Stimulated activated CD8-positive, alpha-beta memory T cell treated with anti-CD3 and anti-CD28 coated beads, Interleukin-15, amount 100 ng/mL, for 1 hour (primary cell): ENCODE data around the gene TMEM127.
"Not testable (repeated sequence)": the region's sequence is repeated elsewhere in the genome, so short reads cannot be mapped to it uniquely, and the experiment has no call there.

ENCODE experiments used
- DNase-seq: peaks from one replicate; pipeline ENCODE4 v3.0.0-alpha.2; 2020; ENCODE audit warnings: low read depth

The TMEM127 gene

GRCh38 chr2:96265840-96266679 lies at the start of gene TMEM127, which contains the start of gene CIAO1:
TMEM127 (minus strand) TSS chr2:96265997; CDS start chr2:96265381, 616 bp downstream.
CIAO1 (plus strand) TSS chr2:96266225; CDS start chr2:96266351, 126 bp downstream.
- DNase-seq = peak; percentile 93

GRCh38 chr2:96315005-96315399 lies 49.2 kb upstream of the TMEM127 start:
- no peak for DNase-seq

- DNase-seq = no peak
These were observed 42.5 kb upstream of the TMEM127 start for GRCh38 chr2:96308248-96308647.

GRCh38 chr2:96306370-96306769 lies 40.6 kb upstream of the TMEM127 start:
- no peak for DNase-seq

- no peak for DNase-seq
These were observed 40.1 kb upstream of the TMEM127 start for GRCh38 chr2:96305979-96306308.

GRCh38 chr2:96305091-96305978 lies 39.5 kb upstream of the TMEM127 start, which contains the start of gene SNRNP200:
SNRNP200 (minus strand) TSS chr2:96305546; CDS start chr2:96305437, 109 bp downstream.
- peak; percentile 84 for DNase-seq

GRCh38 chr2:96304606-96305005 lies 38.8 kb upstream of the TMEM127 start:
- no peak for DNase-seq

GRCh38 chr2:96301865-96302264 lies 36.1 kb upstream of the TMEM127 start:
- DNase-seq = no peak

- no peak for DNase-seq
These were observed 31.1 kb upstream of the TMEM127 start for GRCh38 chr2:96296925-96297324.

GRCh38 chr2:96294271-96294670 lies 28.5 kb upstream of the TMEM127 start:
- not testable (repeated sequence) for DNase-seq

- DNase-seq = no peak
These were observed 26.0 kb upstream of the TMEM127 start for GRCh38 chr2:96291751-96292150.

- DNase-seq = no peak
These were observed 21.6 kb upstream of the TMEM127 start for GRCh38 chr2:96287273-96287856.

GRCh38 chr2:96276787-96277499 lies 11.1 kb upstream of the TMEM127 start:
- DNase-seq = no peak

- DNase-seq = no peak
These were observed 8.7 kb upstream of the TMEM127 start for GRCh38 chr2:96274355-96275056.

GRCh38 chr2:96273763-96274162 lies 8.0 kb upstream of the TMEM127 start:
- DNase-seq = no peak

GRCh38 chr2:96271995-96272394 lies 6.2 kb upstream of the TMEM127 start:
- no peak for DNase-seq

- DNase-seq = peak; percentile 5
These were observed 1.6 kb upstream of the TMEM127 start for GRCh38 chr2:96267159-96267971.

- DNase-seq = peak; percentile 13
These were observed 403 bp downstream of the TMEM127 start for GRCh38 chr2:96265349-96265839.

- DNase-seq = no peak
These were observed 995 bp downstream of the TMEM127 start for GRCh38 chr2:96264656-96265348.
